K562 (cell line): ENCODE results near the gene GASK1A.

Source experiments
- EGR1 ChIP-seq: fragments of 450-650 bp; conservative IDR thresholded peaks from 2 replicates; pipeline ENCODE4 v1.6.1; 2017; ENCODE audit warnings: mild to moderate bottlenecking
- EZH2 ChIP-seq: IDR thresholded peaks from 2 replicates; pipeline ENCODE4 v1.6.1; 2012; ENCODE audit warnings: low read depth, mild to moderate bottlenecking, inconsistent platforms, low read length, borderline replicate concordance
- NR2C2 ChIP-seq, 2 experiments: fragments of 200-800 bp in 1 of 2; sonication (Bioruptor generic) in 1 of 2; sonication (generic) in 1 of 2; formaldehyde crosslinking in 1 of 2; IDR thresholded peaks; 2 replicates each; pipeline versions ENCODE4 v1.6.1 to v1.8.0; 2016 to 2022; ENCODE audit warnings: mild to moderate bottlenecking in 1 of 2, missing compliant biosample characterization in 1 of 2, missing genetic modification characterization in 1 of 2, missing genetic modification reagents in 1 of 2
- POLR2A ChIP-seq: fragments of 450-650 bp; conservative IDR thresholded peaks from 2 replicates; pipeline ENCODE4 v1.6.1; 2016
- TCF7 ChIP-seq: sonication (generic); IDR thresholded peaks from 2 replicates; pipeline ENCODE4 v1.6.1; 2016; ENCODE audit warnings: antibody characterized with exemption, borderline replicate concordance
- ZFX ChIP-seq: sonication (generic); formaldehyde crosslinking; IDR thresholded peaks from 2 replicates; pipeline ENCODE4 v1.8.0; 2022; ENCODE audit warnings: mild to moderate bottlenecking, missing genetic modification reagents, moderate library complexity
- ZNF274 ChIP-seq: IDR thresholded peaks from 2 replicates; pipeline ENCODE4 v1.6.1; 2011; ENCODE audit warnings: low read depth, mild to moderate bottlenecking, low read length, moderate library complexity, borderline replicate concordance
- ZNF639 ChIP-seq, 2 experiments: fragments of 200-800 bp in 1 of 2; sonication (Bioruptor generic) in 1 of 2; sonication (generic) in 1 of 2; formaldehyde crosslinking in 1 of 2; IDR thresholded peaks in 1 of 2; conservative IDR thresholded peaks in 1 of 2; 2 replicates each; pipeline versions ENCODE4 v1.5.0 to v1.6.1; 2016 to 2020; ENCODE audit warnings: missing compliant biosample characterization in 1 of 2, missing genetic modification characterization in 1 of 2, missing genetic modification reagents in 1 of 2

DNA sequence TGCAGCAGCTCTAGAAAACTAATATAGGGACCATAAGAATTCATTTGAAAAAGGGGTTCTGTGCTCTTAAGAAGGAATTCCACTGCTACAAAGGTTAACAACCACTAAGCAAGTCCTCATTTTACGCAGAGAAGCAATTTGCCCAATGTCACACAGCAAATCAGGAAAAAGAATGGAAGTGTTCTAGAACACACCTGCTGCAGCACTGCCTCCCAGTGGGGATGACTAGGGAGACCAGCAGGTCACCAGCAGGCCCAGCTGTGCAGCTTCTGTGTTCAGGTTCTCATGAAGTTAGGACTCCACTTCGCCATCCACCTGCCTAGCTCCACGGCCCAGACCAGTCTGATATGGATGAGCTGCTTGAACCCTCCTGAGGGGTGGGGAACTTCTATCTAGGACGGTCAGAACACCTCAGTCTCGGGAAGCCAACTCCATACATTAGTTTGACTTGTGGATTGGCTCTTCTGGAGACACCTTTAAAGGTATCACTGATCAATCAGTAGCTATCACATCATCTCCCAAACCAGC, 108.2 kb downstream of the GASK1A start:
- TF ChIP-seq TCF7 (no peak), ZNF274 (no peak), ZNF639 (CRISPR knock-in tag; conservative IDR thresholded peaks at IDR 0.05 in 1 of 2, IDR thresholded peaks at IDR 0.05 in 1 of 2) (no peak), EZH2 (no peak), EGR1 (no peak), ZFX (CRISPR knock-in tag) (no peak), POLR2A (no peak), NR2C2 (CRISPR knock-in tag; IDR thresholded peaks at IDR 0.05) (no peak), NR2C2 (tag; IDR thresholded peaks at IDR 0.05) (no peak)
